Heart left ventricle (tissue), 13 donors: ENCODE measurements around the gene CRYBB1.

ENCODE experiments used
- CTCF ChIP-seq, 12 donors: fragments of 200-600 bp; sonication (generic) in 4 of 12; IDR thresholded peaks; one replicate each; pipeline versions ENCODE4 v1.5.0 to v1.8.0; 2018 to 2022; ENCODE audit warnings: antibody characterized with exemption in 12 of 12, mild to moderate bottlenecking in 5 of 12
- POLR2A ChIP-seq, 2 donors: fragments of 450-650 bp; IDR thresholded peaks; one replicate each; pipeline ENCODE4 v1.6.1; 2017; ENCODE audit warnings: antibody characterized with exemption in 2 of 2, mild to moderate bottlenecking in 2 of 2, moderate library complexity in 2 of 2
- donor health status: ischemic (EF 13 %, LVEDD 7.1; RV severe dilation, severe dysfunction).
- donor health status: DM: no; HTN: yes; CAD: no.
- donor health status: DM: no; HTN: no; CAD: no.
- donor health status: ischemic (EF 25% LVEDD 6.9; RV normal size, moderate dysfunction).
- donor health status: ischemic (EF 25% LVEDD 5.7; RV mildly dilated, moderate dysfunction).
- donor health status: ischemic (EF 35%, LVEDD 5.7; RV mildly dilated, moderate dysfunction).
- donor health status: nonischemic (EF 11% LVEDD 7.7; RV severe dilation, severe dysfunction).
- donor health status: DM: yes; HTN: yes; CAD: no.
- donor health status: PGD.
- donor health status: ischemic (EF 29% LVEDD 5.4; RV normal size, mild dysfunction).
- donor health status: nonischemic (EF 23%, LVEDD 6.1; RV moderate dilation, normal function).

GRCh38 chr22:26574001-26574723, 43.7 kb downstream of the CRYBB1 start:
- TF ChIP-seq CTCF (IDR thresholded peaks at IDR 0.05), result no peak
- no peak for TF ChIP-seq POLR2A (IDR thresholded peaks at IDR 0.05)
